ENCODE results near the gene ZER1.

ZER1 gene

GRCh38 chr9:128690684-128691034 lies 81.1 kb downstream of the ZER1 start:
- DNase-seq (ENCODE audit: low spot score) = no peak

GRCh38 chr9:128689820-128690683 lies 81.7 kb downstream of the ZER1 start:
- peak; percentile 85 for DNase-seq (ENCODE audit: low spot score)

- no peak for DNase-seq (ENCODE audit: low spot score)
Observed at GRCh38 chr9:128689293-128689774, 82.4 kb downstream of the ZER1 start.

DNA sequence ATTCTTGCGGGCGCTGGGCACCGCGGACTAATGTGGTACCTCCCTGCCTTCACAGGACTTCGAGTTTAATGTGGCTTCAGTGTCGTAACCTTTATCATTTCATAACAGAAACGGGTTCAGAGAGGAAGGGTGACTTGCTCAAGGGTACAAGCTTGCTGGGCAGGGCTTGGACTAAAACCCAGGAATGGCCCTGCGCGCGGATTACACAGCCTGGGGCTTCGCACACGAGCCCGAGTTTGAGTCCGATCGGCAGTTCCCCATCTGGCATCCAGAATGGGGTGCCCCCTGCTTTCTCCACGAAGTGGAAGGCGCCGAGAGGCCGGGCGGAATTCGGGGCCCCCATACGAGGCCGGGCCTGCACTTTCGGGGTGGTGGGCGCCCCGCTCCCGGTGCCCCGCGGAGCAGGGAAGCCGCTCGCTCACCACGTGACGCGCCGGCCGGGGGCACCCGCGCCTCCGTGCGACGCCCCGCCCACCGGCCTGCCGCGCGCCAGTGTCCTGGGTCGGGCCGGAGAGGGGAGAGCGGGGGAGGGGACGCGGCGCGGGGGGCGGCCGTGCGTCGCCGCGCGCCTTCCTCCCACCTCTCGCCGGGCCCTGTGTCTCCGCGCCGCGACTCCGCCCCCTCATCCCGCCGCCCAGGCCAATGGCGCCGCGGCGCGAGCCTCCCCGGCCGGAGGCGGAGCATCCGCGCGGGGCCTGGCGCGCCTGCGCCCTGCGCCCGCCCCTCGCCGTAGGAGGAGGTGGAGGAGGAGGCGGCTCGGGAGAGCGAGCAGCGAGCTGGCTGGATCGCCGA lies 83.0 kb downstream of the ZER1 start, which contains the start of gene SET:
SET (plus strand) TSS at position 722 of the 792 bp plus-strand sequence. CDS start 361 bp downstream, outside the sequence.
- peak; percentile 100 for DNase-seq (ENCODE audit: low spot score)

DNA sequence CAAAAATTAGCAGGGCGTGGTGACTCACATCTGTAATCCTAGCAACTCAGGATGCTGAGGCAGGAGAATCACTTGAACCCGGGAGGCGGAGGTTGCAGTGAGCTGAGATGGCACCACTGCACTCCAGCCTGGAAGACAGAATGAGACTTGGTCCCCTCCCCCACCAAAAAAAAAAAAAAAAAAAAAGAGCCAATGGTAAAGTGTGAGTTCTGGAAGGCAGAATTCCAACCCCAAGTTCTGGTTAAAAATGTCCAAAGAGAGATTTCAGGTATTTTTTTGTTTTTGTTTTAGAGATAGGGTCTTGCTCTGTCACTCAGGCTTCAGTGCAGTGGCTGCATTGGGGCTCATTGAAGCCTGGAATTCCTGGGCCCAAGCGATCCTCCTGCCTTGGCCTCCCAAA lies 84.3 kb downstream of the ZER1 start:
- DNase-seq (ENCODE audit: low spot score) = no peak

DNA sequence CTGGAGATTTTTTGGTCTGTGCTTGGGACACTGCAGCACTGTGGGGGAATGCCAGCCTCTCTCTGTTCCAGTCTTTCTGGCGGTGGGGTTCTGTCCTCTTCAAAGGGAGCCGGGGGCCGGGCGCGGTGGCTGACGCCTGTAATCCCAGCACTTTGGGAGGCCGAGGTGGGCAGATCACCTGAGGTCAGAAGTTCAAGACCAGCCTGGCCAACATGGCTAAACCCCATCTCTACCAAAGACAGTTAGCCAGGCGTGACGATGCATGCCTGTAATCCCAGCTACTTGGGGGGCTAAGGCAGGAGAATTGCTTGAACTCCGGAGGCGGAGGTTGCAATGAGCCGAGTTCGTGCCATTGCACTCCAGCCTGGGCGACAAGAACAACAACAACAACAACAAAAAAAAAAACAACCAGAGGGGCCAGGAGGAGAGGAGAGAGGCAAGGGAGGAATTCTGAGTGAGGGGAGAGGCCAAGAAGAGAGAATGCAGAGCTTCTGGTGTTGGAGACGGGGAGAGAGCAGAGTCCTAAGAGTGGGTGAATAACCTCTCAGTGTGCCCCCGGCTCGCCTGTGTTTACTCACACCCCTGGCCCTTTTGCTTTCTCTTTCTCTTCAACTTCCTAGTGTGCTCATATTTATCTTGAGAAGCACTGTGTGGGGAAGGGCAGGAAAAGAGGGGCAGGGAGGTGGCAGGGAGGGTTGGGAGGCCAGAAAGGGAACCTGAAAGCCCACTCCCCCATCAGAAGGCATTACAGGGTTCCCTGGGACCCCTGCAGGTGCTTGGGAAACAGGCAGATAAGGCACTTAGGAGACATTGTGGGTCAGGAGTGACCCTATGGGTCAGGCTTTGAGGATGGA lies 85.9 kb downstream of the ZER1 start:
- no peak for DNase-seq (ENCODE audit: low spot score)

GRCh38 chr9:128684325-128685199 lies 87.2 kb downstream of the ZER1 start:
- DNase-seq (ENCODE audit: low spot score) = peak; percentile 90

GRCh38 chr9:128684065-128684324 lies 87.7 kb downstream of the ZER1 start:
- no peak for DNase-seq (ENCODE audit: low spot score)

- DNase-seq (ENCODE audit: low spot score) = peak; percentile 56
Observed at GRCh38 chr9:128683340-128684064, 88.2 kb downstream of the ZER1 start.

All from GM03348 (cell line).